NCI-H2081 (cell line): ENCODE data around the gene DPM2.

Experiments used
- DNase-seq, 2 experiments: peaks; one replicate each; lab custom pipeline; 2025; lab: John Stamatoyannopoulos, UW

DPM2 gene

GRCh38 chr9:127937388-127938297 is at the start of gene DPM2:
DPM2 (minus strand) TSS chr9:127937854; CDS start chr9:127937820, 34 bp downstream.
- peak; percentile 78 to 84 for DNase-seq

GRCh38 chr9:127987103-127987614 is 49.5 kb upstream of the DPM2 start:
- no peak for DNase-seq

GRCh38 chr9:127985011-127985410 is 47.4 kb upstream of the DPM2 start:
- no peak for DNase-seq

GRCh38 chr9:127983847-127984289 is 46.2 kb upstream of the DPM2 start:
- DNase-seq, result no peak

- DNase-seq, result no peak
Observed at GRCh38 chr9:127982912-127983311, 45.3 kb upstream of the DPM2 start.

GRCh38 chr9:127981559-127982121 is 44.0 kb upstream of the DPM2 start:
- DNase-seq, result no peak

GRCh38 chr9:127980706-127981558 is 43.3 kb upstream of the DPM2 start, which contains the start of gene EEIG1:
EEIG1 (minus strand) TSS chr9:127980989; CDS start chr9:127980137, 852 bp downstream.
- DNase-seq, result peak; percentile 93 to 94

GRCh38 chr9:127980060-127980705 is 42.5 kb upstream of the DPM2 start:
- peak; percentile 32 to 64 for DNase-seq

- DNase-seq, result peak in 1 of 2 experiments; percentile 48
Observed at GRCh38 chr9:127979333-127980059, 41.8 kb upstream of the DPM2 start.

GRCh38 chr9:127979015-127979332 is 41.3 kb upstream of the DPM2 start:
- no peak for DNase-seq

- DNase-seq, result no peak
Observed at GRCh38 chr9:127977884-127978647, 40.4 kb upstream of the DPM2 start.

GRCh38 chr9:127977009-127977883 is 39.6 kb upstream of the DPM2 start:
- DNase-seq, result no peak

GRCh38 chr9:127976498-127976897 is 38.8 kb upstream of the DPM2 start:
- DNase-seq, result peak; percentile 88 to 94

- no peak for DNase-seq
Observed at GRCh38 chr9:127975376-127976315, 38.0 kb upstream of the DPM2 start.

GRCh38 chr9:127974769-127975261 is 37.2 kb upstream of the DPM2 start:
- DNase-seq, result no peak

GRCh38 chr9:127974001-127974768 is 36.5 kb upstream of the DPM2 start:
- peak in 1 of 2 experiments; percentile 68 for DNase-seq
